IMR-90 (cell line): ENCODE measurements around the gene DRD2. TPM values are rescaled to one million over a fixed set of nuclear protein-coding genes. Genes with fewer than 3 reads are reported as not detected.

Source experiments
- ATAC-seq: fragments of 200-7000 bp; cut with Tn5 transposase; 2 replicates; pipeline ENCODE4 v1.9.1; 2020; ENCODE audit warnings: low read depth, mild to moderate bottlenecking, moderate library complexity
- BruUV-seq: library from RNA; stranded (reverse); fragments of 400-500 nt; replicated peaks from 2 replicates; lab custom pipeline; 2021; lab: Mats Ljungman, UMichigan
- CTCF ChIA-PET: fragments of 300-600 bp; formaldehyde crosslinking; extraction: SDS; loops from one replicate; lab custom pipeline; 2021; ENCODE audit warnings: antibody characterized with exemption; lab: Yijun Ruan, JAX
- POLR2A ChIA-PET: fragments of 300-600 bp; sonication (Branson Sonifier 250); formaldehyde crosslinking; loops from one replicate; lab custom pipeline; 2022; ENCODE audit warnings: antibody characterized with exemption; ENCODE audit not compliant: unreplicated experiment; lab: Charles Lee
- DNase-seq: peaks from one replicate; pipeline ENCODE4 v3.0.0; 2013
- H2AFZ ChIP-seq: replicated peaks from 2 replicates; pipeline ENCODE3; 2013; ENCODE audit warnings: low read length, mild to moderate bottlenecking; ENCODE audit not compliant: poor library complexity
- H2AK5ac ChIP-seq: 2 replicates; pipeline ENCODE4 v1.6.1; 2013; ENCODE audit warnings: low read depth, low read length, inconsistent platforms
- H2AK9ac ChIP-seq: replicated peaks from 2 replicates; pipeline ENCODE3; 2013; ENCODE audit warnings: mild to moderate bottlenecking, low read depth, low read length, moderate library complexity; ENCODE audit not compliant: poor library complexity
- H2BK120ac ChIP-seq: 2 replicates; pipeline ENCODE4 v1.6.1; 2013; ENCODE audit warnings: low read depth, low read length, inconsistent platforms
- H2BK15ac ChIP-seq: 3 replicates; pipeline ENCODE4 v1.6.1; 2013; ENCODE audit warnings: low read depth, low read length, inconsistent platforms
- H2BK20ac ChIP-seq: 2 replicates; pipeline ENCODE4 v1.6.1; 2013; ENCODE audit warnings: low read depth, mild to moderate bottlenecking, inconsistent platforms, low read length, moderate library complexity
- H2BK5ac ChIP-seq: 2 replicates; pipeline ENCODE4 v1.6.1; 2013; ENCODE audit warnings: mild to moderate bottlenecking, low read depth, low read length, inconsistent platforms; ENCODE audit not compliant: poor library complexity, severe bottlenecking
- H3K14ac ChIP-seq: replicated peaks from 2 replicates; pipeline ENCODE4 v1.6.1; 2013; ENCODE audit warnings: low read depth, low read length, inconsistent platforms
- H3K18ac ChIP-seq: 2 replicates; pipeline ENCODE4 v1.6.1; 2013; ENCODE audit warnings: low read depth, low read length, control low read depth
- H3K23ac ChIP-seq: 2 replicates; pipeline ENCODE4 v1.6.1; 2013; ENCODE audit warnings: low read depth, low read length, inconsistent platforms
- H3K27ac ChIP-seq: 2 replicates; pipeline ENCODE4 v1.5.1; 2013; ENCODE audit warnings: mild to moderate bottlenecking, control low read depth, low read length; ENCODE audit not compliant: insufficient read depth
- H3K27me3 ChIP-seq: 2 replicates; pipeline ENCODE4 v1.6.1; 2013; ENCODE audit warnings: low read length; ENCODE audit not compliant: control insufficient read depth, insufficient read depth
- H3K36me3 ChIP-seq: 2 replicates; pipeline ENCODE4 v1.6.1; 2013; ENCODE audit warnings: low read length, mixed read lengths; ENCODE audit not compliant: control insufficient read depth, insufficient read depth
- H3K4ac ChIP-seq: 2 replicates; pipeline ENCODE4 v1.6.1; 2013; ENCODE audit warnings: low read depth, low read length, inconsistent platforms
- H3K4me1 ChIP-seq: 2 replicates; pipeline ENCODE4 v1.6.1; 2013; ENCODE audit warnings: low read length, mixed read lengths; ENCODE audit not compliant: control insufficient read depth, insufficient read depth
- H3K4me2 ChIP-seq: 2 replicates; pipeline ENCODE4 v1.6.1; 2013; ENCODE audit warnings: low read depth, mild to moderate bottlenecking, control low read depth, low read length, moderate library complexity
- H3K4me3 ChIP-seq: 2 replicates; pipeline ENCODE4 v1.5.1; 2013; ENCODE audit warnings: low read depth, mild to moderate bottlenecking, control low read depth, low read length, moderate library complexity; ENCODE audit not compliant: insufficient read depth
- H3K56ac ChIP-seq: 2 replicates; pipeline ENCODE4 v1.6.1; 2013; ENCODE audit warnings: low read length, inconsistent platforms; ENCODE audit not compliant: insufficient read depth; ENCODE audit errors: extremely low read depth
- H3K79me1 ChIP-seq, 2 experiments: 2 replicates each; pipeline ENCODE4 v1.6.1; 2013; ENCODE audit warnings: low read length in 2 of 2, inconsistent platforms in 1 of 2, low read depth in 1 of 2
- H3K9ac ChIP-seq: 2 replicates; pipeline ENCODE4 v1.6.1; 2013; ENCODE audit warnings: low read depth, low read length, control low read depth
- H3K9me1 ChIP-seq: 2 replicates; pipeline ENCODE4 v1.6.1; 2013; ENCODE audit warnings: low read length, inconsistent platforms; ENCODE audit not compliant: insufficient read depth
- H3K9me3 ChIP-seq: 2 replicates; pipeline ENCODE4 v1.6.1; 2013; ENCODE audit warnings: low read length; ENCODE audit not compliant: control insufficient read depth, insufficient read depth
- H4K20me1 ChIP-seq: 2 replicates; pipeline ENCODE4 v1.6.1; 2013; ENCODE audit warnings: low read length, inconsistent platforms; ENCODE audit not compliant: insufficient read depth
- H4K5ac ChIP-seq: 2 replicates; pipeline ENCODE4 v1.6.1; 2013; ENCODE audit warnings: mild to moderate bottlenecking, low read depth, low read length, control low read depth
- H4K8ac ChIP-seq, 2 experiments: 2 replicates each; pipeline ENCODE4 v1.6.1; 2013; ENCODE audit warnings: low read depth in 2 of 2, low read length in 2 of 2, control low read depth in 1 of 2, inconsistent platforms in 1 of 2
- H4K91ac ChIP-seq: 2 replicates; pipeline ENCODE4 v1.6.1; 2013; ENCODE audit warnings: low read depth, low read length, inconsistent platforms; ENCODE audit not compliant: insufficient read depth
- CHD1 ChIP-seq: IDR thresholded peaks from 2 replicates; pipeline ENCODE4 v1.6.1; 2012; ENCODE audit warnings: low read depth, low read length, improper control_type of control experiment
- RCOR1 ChIP-seq: IDR thresholded peaks from 2 replicates; pipeline ENCODE4 v1.6.1; 2012; ENCODE audit warnings: mild to moderate bottlenecking, low read length, improper control_type of control experiment; ENCODE audit not compliant: insufficient replicate concordance
- WGBS, 2 experiments: methylation state at CpG; one replicate each; pipeline versions ENCODE4 v1.1.5 to v1.1.7; 2013; ENCODE audit warnings: missing lambda C conversion rate in 2 of 2; ENCODE audit not compliant: insufficient read length in 1 of 2; ENCODE audit errors: extremely low coverage in 2 of 2; 5-methylcytosine and 5-hydroxymethylcytosine counted together
- dilution Hi-C: fragments of 300-500 bp; cut with HindIII; formaldehyde crosslinking; loops from one replicate; pipeline ENCODE4 v1.14.3; 2018; ENCODE audit warnings: low sequenced_read_pairs; ENCODE audit not compliant: unreplicated experiment
- in situ Hi-C: fragments of 300-500 bp; cut with MboI; formaldehyde crosslinking; loops from 3 replicates; pipeline ENCODE4 v1.14.3; 2019; ENCODE audit warnings: low sequenced_read_pairs, inconsistent platforms, mixed read lengths
- intact Hi-C: fragments of 100-400 bp; cut with micrococcal nuclease; formaldehyde crosslinking; loops from 2 replicates; pipeline ENCODE4 v1.10.0; 2022
- polyA plus RNA-seq, 3 experiments: library from polyadenylated mRNA; depleted of rRNA; stranded (reverse); fragments of >200 nt; gene quantifications; 2 replicates each; pipeline ENCODE4 v1.2.3, GENCODE V29; 2012; ENCODE audit warnings: low replicate concordance in 1 of 3
- total RNA-seq: library from RNA; depleted of rRNA; stranded (reverse); fragments of >200 nt; gene quantifications from 2 replicates; pipeline ENCODE4 v1.2.3, GENCODE V29; 2012
- TF ChIP-seq, protein P1 (sequence below): conservative IDR thresholded peaks from 2 replicates; pipeline ENCODE4 v1.5.1; 2012; ENCODE audit warnings: mild to moderate bottlenecking, low read depth, low read length, improper control_type of control experiment

DRD2 gene
- total and polyA plus RNA-seq, 2 of the 4 experiments (the other 2 are of a cell fraction), result not detected

DNA sequence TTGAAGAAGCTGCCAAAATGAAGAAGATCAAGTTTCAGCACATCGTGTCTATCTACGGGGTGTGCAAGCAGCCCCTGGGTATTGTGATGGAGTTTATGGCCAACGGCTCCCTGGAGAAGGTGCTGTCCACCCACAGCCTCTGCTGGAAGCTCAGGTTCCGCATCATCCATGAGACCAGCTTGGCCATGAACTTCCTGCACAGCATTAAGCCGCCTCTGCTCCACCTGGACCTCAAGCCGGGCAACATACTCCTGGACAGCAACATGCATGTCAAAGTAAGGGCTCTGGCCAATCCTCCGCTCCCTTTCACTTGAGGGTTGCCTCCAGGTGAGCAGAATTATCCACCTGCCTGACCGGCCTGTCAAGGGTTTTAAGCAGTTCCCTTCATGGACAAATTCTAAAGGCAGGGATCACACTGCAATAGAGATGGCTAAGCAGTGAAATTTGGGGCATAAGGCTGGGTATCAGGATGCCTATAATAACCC is 81.7 kb downstream of the DRD2 start:
- H3K4me3 ChIP-seq, result no peak overlapping the region
- no peak overlapping the region for H3K14ac ChIP-seq
- no peak overlapping the region for H4K5ac ChIP-seq
- POLR2A ChIA-PET, result no interaction called here
- no peak overlapping the region for H2BK15ac ChIP-seq
- in situ Hi-C loops, result no loop called here
- H3K9ac ChIP-seq, result no peak overlapping the region
- no peak overlapping the region for H2BK5ac ChIP-seq
- H3K4me1 ChIP-seq, result no peaks in the 10 kb centered on the region
- no peak overlapping the region for H2AK9ac ChIP-seq
- no peak overlapping the region for H3K4me2 ChIP-seq
- CTCF ChIA-PET, result no interaction called here
- no peak overlapping the region for H3K27ac ChIP-seq
- DNase-seq (no peak), ATAC-seq (no peak)
- no peak overlapping the region for H2AFZ ChIP-seq
- H4K20me1 ChIP-seq, result no peaks in the 10 kb centered on the region
- H4K91ac ChIP-seq, result no peak overlapping the region
- TF ChIP-seq, protein P1, sequence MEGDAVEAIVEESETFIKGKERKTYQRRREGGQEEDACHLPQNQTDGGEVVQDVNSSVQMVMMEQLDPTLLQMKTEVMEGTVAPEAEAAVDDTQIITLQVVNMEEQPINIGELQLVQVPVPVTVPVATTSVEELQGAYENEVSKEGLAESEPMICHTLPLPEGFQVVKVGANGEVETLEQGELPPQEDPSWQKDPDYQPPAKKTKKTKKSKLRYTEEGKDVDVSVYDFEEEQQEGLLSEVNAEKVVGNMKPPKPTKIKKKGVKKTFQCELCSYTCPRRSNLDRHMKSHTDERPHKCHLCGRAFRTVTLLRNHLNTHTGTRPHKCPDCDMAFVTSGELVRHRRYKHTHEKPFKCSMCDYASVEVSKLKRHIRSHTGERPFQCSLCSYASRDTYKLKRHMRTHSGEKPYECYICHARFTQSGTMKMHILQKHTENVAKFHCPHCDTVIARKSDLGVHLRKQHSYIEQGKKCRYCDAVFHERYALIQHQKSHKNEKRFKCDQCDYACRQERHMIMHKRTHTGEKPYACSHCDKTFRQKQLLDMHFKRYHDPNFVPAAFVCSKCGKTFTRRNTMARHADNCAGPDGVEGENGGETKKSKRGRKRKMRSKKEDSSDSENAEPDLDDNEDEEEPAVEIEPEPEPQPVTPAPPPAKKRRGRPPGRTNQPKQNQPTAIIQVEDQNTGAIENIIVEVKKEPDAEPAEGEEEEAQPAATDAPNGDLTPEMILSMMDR, result no peak
- TF ChIP-seq RCOR1, result no peak
- no peak for TF ChIP-seq CHD1
- no peak overlapping the region for H2AK5ac ChIP-seq
- H3K79me1 ChIP-seq, result no peaks in the 10 kb centered on the region
- H2BK120ac ChIP-seq, result no peak overlapping the region
- intact Hi-C loops, result no loop called here
- H2BK20ac ChIP-seq, result no peak overlapping the region
- H3K36me3 ChIP-seq, result no peaks in the 10 kb centered on the region
- H3K56ac ChIP-seq, result no peak overlapping the region
- dilution Hi-C loops, result no loop called here
- H3K27me3 ChIP-seq, result peaks cover 21% of the 10 kb centered on the region
- H3K9me3 ChIP-seq, result no peaks in the 10 kb centered on the region
- no peak overlapping the region for H4K8ac ChIP-seq
- no peak overlapping the region for H3K23ac ChIP-seq
- H3K18ac ChIP-seq, result no peak overlapping the region
- H3K4ac ChIP-seq, result no peak overlapping the region
- WGBS, 2 experiments, result 80% methylated on average over 1 of the region's 8 CpGs; no CpG with 5 or more reads in 1 of the 2 experiments
- no TSS peak for BruUV-seq
- no peaks in the 10 kb centered on the region for H3K9me1 ChIP-seq
